CD4-positive, alpha-beta T cell treated with Interleukin-10 for 1 hour (primary cell): ENCODE results near the gene DCAF6.

Experiments
- DNase-seq: peaks from one replicate; pipeline ENCODE4 v3.0.0-alpha.2; 2020

DCAF6 gene

GRCh38 chr1:168110896-168111545, 174.5 kb downstream of the DCAF6 start:
- DNase-seq: no peak

- no peak for DNase-seq
Measured at GRCh38 chr1:168112673-168113305, 176.3 kb downstream of the DCAF6 start.

DNA sequence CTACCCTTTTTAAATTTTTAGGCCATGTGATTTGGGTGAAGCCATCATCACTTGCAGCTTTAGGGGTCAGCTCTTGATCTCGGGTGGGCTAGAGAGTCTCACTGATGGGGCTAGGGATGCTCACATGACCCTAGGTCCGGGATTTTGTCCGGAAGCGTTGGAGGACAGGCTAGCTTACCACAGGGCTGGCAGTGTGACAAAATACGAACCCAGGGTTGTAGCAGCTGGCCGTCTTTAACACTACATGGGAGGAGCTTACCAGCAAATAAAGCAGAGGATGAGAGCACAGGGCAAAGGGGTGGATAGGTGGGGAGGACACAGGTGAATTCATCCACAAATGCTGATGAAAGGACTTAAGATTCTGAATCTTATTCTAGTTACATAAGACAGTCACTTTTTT, 178.4 kb downstream of the DCAF6 start:
- DNase-seq: no peak

GRCh38 chr1:168116327-168116799, 179.9 kb downstream of the DCAF6 start:
- DNase-seq: no peak

DNA sequence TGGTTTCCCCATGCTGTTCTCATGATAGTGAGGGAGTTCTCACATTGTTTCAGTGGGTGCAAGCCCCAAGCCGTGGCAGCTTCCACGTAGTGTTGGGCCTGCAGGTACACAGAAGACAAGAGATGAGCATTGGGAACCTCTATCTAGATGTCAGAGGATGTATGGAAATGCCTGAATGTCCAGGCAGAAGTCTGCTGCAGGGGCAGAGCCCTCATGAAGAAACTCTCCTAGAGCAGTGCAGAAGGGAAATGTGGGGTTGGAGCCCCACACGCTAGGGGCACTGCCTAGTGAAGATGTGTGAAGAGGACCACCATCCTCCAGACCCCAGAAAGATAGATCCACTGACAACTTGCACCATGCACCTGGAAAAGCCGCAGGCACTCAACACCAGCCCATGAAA, 183.3 kb downstream of the DCAF6 start:
- DNase-seq: no peak

GRCh38 chr1:168121401-168122011, 185.0 kb downstream of the DCAF6 start:
- DNase-seq: no peak

- no peak for DNase-seq
Measured at GRCh38 chr1:168125051-168125450, 188.6 kb downstream of the DCAF6 start.
